Adrenal gland (tissue), 5 donors: Measurements from ENCODE around the gene ENDOV.

Experiments
- POLR2A ChIP-seq, 2 donors: fragments of 450-650 bp; IDR thresholded peaks; one replicate each; pipeline ENCODE4 v1.6.1; 2017; ENCODE audit warnings: antibody characterized with exemption in 2 of 2, mild to moderate bottlenecking in 2 of 2, moderate library complexity in 1 of 2
- TF ChIP-seq, protein P1 (sequence below), 6 experiments: fragments of 450-650 bp in 4 of 6; fragments of 200-600 bp in 2 of 6; sonication (generic) in 1 of 6; IDR thresholded peaks; 1 replicate in 5 of 6; 2 replicates in 1 of 6; pipeline versions ENCODE4 v1.5.1 to v1.8.0; 2016 to 2021; ENCODE audit warnings: antibody characterized with exemption in 6 of 6, mild to moderate bottlenecking in 2 of 6, moderate library complexity in 1 of 6
- donor health status: DM: no; HTN: no; CAD: no.

DNA sequence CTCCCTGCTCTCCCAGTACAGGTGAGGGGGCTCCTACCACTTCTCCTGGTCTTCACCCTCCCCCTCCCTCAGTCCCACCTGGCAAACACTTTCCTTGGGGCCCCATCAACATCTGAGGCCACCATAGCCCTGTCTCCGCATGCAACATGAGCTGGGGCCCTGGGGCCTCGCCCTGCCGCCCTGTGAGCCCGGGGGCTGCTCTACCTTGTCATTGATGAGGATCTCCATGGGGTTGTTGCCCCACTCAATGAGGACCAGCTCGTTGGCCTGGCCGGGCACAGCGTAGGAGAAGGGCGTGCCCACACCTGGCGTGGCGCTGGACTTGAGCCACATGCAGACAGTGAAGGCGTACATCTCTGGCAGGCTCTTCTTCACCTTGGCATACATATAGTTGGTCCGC lies 58.0 kb downstream of the ENDOV start:
- TF ChIP-seq, protein P1, sequence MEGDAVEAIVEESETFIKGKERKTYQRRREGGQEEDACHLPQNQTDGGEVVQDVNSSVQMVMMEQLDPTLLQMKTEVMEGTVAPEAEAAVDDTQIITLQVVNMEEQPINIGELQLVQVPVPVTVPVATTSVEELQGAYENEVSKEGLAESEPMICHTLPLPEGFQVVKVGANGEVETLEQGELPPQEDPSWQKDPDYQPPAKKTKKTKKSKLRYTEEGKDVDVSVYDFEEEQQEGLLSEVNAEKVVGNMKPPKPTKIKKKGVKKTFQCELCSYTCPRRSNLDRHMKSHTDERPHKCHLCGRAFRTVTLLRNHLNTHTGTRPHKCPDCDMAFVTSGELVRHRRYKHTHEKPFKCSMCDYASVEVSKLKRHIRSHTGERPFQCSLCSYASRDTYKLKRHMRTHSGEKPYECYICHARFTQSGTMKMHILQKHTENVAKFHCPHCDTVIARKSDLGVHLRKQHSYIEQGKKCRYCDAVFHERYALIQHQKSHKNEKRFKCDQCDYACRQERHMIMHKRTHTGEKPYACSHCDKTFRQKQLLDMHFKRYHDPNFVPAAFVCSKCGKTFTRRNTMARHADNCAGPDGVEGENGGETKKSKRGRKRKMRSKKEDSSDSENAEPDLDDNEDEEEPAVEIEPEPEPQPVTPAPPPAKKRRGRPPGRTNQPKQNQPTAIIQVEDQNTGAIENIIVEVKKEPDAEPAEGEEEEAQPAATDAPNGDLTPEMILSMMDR (IDR thresholded peaks at IDR 0.05) = no peak
- no peak for TF ChIP-seq POLR2A (IDR thresholded peaks at IDR 0.05)
